Measurements from ENCODE around the gene PSMB8. TPM values are rescaled to one million over a fixed set of nuclear protein-coding genes. Genes with fewer than 3 reads are reported as not detected.

PSMB8 gene
- total RNA-seq, 1 experiment from 2014 or later: 13.8 TPM

GRCh38 chr6:32890831-32891230, 47.0 kb upstream of the PSMB8 start:
- CTCF ChIA-PET: interaction anchor here (5.0 kb wide), 1 partner anchor 63 kb away, joined by 46 read pairs; the partner anchor contains the start of gene HLA-DMA
- Mint-ChIP-seq H3K27ac (no peak overlapping the region), H3K4me1 (peaks cover 12% of the 10 kb centered on the region)

GRCh38 chr6:32889533-32889932, 45.7 kb upstream of the PSMB8 start:
- Mint-ChIP-seq H3K4me3 (no peak overlapping the region), H3K27me3 (ENCODE audit: low read depth) (peaks cover 5% of the 10 kb centered on the region; the same call in 1 of the 2 replicates), H3K27ac (no peak overlapping the region), H3K9me3 (no peaks in the 10 kb centered on the region), H3K4me1 (peaks cover 5% of the 10 kb centered on the region), H3K36me3 (no peaks in the 10 kb centered on the region)
- CTCF ChIA-PET: no interaction called here
- no peak for TF ChIP-seq NFATC4 (CRISPR knock-in tag; IDR thresholded peaks at IDR 0.05)
- TF ChIP-seq FOXP1 (CRISPR knock-in tag; IDR thresholded peaks at IDR 0.05; ENCODE audit: borderline replicate concordance): no peak
- TF ChIP-seq ZBTB21 (CRISPR knock-in tag; IDR thresholded peaks at IDR 0.05; ENCODE audit: borderline replicate concordance): no peak
- no peak for TF ChIP-seq FOXP4 (CRISPR knock-in tag; IDR thresholded peaks at IDR 0.05)
- TF ChIP-seq HMGA2 (CRISPR knock-in tag; IDR thresholded peaks at IDR 0.05): no peak
- POLR2A ChIA-PET: no interaction called here
- ATAC-seq: no peak
- no peak for DNase-seq (ENCODE audit: low spot score)

More at GRCh38 chr6:32890831-32891230, 47.0 kb upstream of the PSMB8 start:
- no peak for DNase-seq (ENCODE audit: low spot score)
- ATAC-seq: no peak
- no peaks in the 10 kb centered on the region for H3K9me3 Mint-ChIP-seq
- POLR2A ChIA-PET: no interaction called here
- no peaks in the 10 kb centered on the region for H3K36me3 Mint-ChIP-seq
- TF ChIP-seq RELA (CRISPR knock-in tag; IDR thresholded peaks at IDR 0.05; ENCODE audit: borderline replicate concordance) (no peak), CDX4 (CRISPR knock-in tag; IDR thresholded peaks at IDR 0.05; ENCODE audit: borderline replicate concordance) (no peak), ATF1 (CRISPR knock-in tag; IDR thresholded peaks at IDR 0.05) (no peak), ZNF425 (CRISPR knock-in tag; conservative IDR thresholded peaks at IDR 0.05) (no peak), NR3C1 (CRISPR knock-in tag; conservative IDR thresholded peaks at IDR 0.05; ENCODE audit: low read depth) (no peak), FOXK1 (CRISPR knock-in tag; IDR thresholded peaks at IDR 0.05) (no peak), MYBL2 (CRISPR knock-in tag; IDR thresholded peaks at IDR 0.05) (no peak), ZMAT4 (CRISPR knock-in tag; IDR thresholded peaks at IDR 0.05) (no peak), TEAD4 (CRISPR knock-in tag; IDR thresholded peaks at IDR 0.05) (no peak), NFATC4 (CRISPR knock-in tag; IDR thresholded peaks at IDR 0.05) (no peak), AFF4 (CRISPR knock-in tag; IDR thresholded peaks at IDR 0.05; ENCODE audit: borderline replicate concordance) (no peak), TEAD1 (CRISPR knock-in tag; IDR thresholded peaks at IDR 0.05) (no peak), GTF2I (CRISPR knock-in tag; conservative IDR thresholded peaks at IDR 0.05) (no peak)
- H3K4me3 Mint-ChIP-seq: no peak overlapping the region
- H3K27me3 Mint-ChIP-seq (ENCODE audit: low read depth): peaks cover 5% of the 10 kb centered on the region; the same call in 1 of the 2 replicates
